ENCODE results near the gene OR6C65.

OR6C65 gene

GRCh38 chr12:55448825-55449224 is 48.5 kb downstream of the OR6C65 start:
- no peak for DNase-seq
